Dermis blood vessel endothelial cell (primary cell): ENCODE results near the gene OLFML1. TPM values are rescaled to one million over a fixed set of nuclear protein-coding genes. Genes with fewer than 3 reads are reported as not detected.

Experiments
- total RNA-seq: library from RNA; depleted of rRNA; stranded (reverse); fragments of >200 nt; gene quantifications from 2 replicates; pipeline ENCODE4 v1.2.3, GENCODE V29; 2014

The OLFML1 gene
- total RNA-seq, 1 donor from 2014 or later: not detected

Other genes starting within 250 kb of the OLFML1 start
- gene SYT9, start 233.6 kb upstream of the OLFML1 start, total RNA-seq: 0.51 TPM in 2 replicates
- 2.2 and 3.2 TPM in 2 replicates for gene PPFIBP2, start 28.5 kb downstream of the OLFML1 start, total RNA-seq
- gene CYB5R2, start 188.0 kb downstream of the OLFML1 start, total RNA-seq: 0.47 TPM in 1 of 2 replicates, not detected in the other
- not detected in 2 replicates for gene OVCH2, start 221.0 kb downstream of the OLFML1 start, total RNA-seq